GM12872 (cell line): ENCODE data around the gene TBC1D14.

Source experiments
- TF ChIP-seq, protein P1 (sequence below): IDR thresholded peaks from 3 replicates; pipeline ENCODE4 v1.5.1; 2011; ENCODE audit warnings: low read depth, mild to moderate bottlenecking, low read length, moderate library complexity; ENCODE audit not compliant: insufficient read depth

Gene TBC1D14

DNA sequence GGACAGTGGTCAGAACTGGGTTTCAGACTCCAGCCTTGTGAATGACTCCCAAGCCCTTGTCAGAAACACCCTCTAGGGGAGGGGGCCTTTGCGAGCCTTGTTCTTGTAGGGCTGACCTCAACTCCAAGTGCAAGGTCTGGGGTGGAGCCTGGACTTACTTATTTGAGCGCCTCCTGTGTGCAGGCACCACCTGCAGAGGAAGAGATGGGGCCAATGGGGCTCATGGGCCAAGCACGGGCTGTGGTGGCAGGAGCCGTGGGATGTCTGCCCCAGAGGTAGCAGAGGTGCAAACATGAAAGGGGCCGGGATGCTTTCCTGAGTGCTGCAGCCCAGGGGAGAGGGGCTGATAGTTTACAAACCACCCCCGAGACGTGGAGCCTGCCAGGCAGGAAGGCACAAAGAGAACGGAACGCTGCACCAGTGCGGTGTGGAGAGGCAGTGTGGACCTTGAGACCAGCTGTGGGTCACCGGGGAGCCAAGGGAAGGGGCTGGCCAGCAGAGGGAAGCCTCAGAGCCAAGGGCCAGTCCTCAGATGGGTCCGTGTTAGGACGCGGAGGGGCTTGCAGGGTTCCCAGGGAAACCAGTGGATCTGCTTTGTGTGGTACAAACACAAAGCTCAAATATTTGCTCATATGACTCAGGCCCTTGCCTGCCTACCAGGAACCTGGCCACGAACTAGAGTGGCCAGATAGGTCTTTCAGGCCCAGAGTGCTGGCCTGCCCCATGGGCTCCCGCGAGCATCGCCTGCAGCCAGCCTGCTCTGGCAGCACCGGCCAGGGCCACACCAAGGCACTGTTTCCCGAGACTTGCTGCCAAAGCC, 124.8 kb downstream of the TBC1D14 start:
- TF ChIP-seq, protein P1, sequence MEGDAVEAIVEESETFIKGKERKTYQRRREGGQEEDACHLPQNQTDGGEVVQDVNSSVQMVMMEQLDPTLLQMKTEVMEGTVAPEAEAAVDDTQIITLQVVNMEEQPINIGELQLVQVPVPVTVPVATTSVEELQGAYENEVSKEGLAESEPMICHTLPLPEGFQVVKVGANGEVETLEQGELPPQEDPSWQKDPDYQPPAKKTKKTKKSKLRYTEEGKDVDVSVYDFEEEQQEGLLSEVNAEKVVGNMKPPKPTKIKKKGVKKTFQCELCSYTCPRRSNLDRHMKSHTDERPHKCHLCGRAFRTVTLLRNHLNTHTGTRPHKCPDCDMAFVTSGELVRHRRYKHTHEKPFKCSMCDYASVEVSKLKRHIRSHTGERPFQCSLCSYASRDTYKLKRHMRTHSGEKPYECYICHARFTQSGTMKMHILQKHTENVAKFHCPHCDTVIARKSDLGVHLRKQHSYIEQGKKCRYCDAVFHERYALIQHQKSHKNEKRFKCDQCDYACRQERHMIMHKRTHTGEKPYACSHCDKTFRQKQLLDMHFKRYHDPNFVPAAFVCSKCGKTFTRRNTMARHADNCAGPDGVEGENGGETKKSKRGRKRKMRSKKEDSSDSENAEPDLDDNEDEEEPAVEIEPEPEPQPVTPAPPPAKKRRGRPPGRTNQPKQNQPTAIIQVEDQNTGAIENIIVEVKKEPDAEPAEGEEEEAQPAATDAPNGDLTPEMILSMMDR, result no peak

DNA sequence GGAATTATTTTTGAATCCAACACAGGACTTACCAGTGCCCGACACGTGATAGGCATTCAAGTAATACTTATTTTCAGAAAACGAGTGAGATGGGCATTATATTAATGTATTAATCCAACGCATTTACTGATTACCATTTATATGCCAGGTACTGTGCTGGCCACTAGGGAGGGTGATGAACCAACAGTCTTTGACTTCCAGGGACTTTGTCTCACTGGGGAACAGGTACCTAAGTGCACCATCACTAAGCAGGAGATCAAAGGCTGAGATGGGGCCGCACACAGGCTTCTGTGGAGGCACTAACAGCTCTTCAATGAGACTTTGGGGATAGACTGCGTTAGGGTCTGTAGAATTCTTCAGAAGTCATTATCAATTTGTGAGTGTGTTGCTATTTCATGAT, 127.8 kb downstream of the TBC1D14 start:
- TF ChIP-seq, protein P1, result peak; percentile 18; the same call in 1 of the 3 replicates

DNA sequence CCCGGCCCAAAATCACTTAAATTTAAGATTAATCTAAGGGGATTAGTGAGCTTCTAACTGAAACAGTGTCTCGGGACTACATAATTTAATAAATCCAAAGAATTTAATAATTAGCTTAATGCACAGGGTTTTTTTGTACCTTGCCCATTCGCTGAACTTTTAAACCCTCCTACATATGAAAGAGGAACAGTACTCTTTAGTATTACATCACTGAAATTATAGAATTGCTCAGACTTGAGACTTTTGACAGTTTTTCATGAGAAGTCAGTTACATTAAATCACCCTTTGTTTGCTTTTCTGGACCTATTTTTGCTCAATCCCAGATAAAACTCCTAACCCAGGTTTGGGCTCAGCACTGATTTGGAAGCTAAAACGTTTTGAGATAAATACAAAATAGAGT, 131.1 kb downstream of the TBC1D14 start:
- TF ChIP-seq, protein P1, result no peak

DNA sequence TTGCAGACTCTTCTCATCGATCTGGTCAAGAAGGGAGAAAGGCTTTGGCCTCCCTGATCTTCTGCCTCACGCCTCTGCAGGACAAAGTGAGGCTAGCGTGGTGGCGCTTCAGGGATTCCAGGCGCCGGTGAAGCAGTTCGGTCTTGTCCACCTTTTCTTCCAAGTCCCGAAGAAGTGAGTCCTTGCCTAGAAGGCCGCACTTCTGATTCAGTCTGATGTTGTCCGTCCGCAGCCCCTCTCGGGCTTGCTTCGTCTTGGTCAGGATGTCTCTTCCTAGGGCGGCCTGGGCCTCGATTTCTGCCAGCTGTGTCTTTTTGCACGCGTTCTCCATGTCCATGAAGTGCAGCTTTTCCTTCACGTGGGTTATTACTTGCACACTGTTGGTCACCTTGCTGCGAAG, 131.6 kb downstream of the TBC1D14 start:
- TF ChIP-seq, protein P1, result no peak

DNA sequence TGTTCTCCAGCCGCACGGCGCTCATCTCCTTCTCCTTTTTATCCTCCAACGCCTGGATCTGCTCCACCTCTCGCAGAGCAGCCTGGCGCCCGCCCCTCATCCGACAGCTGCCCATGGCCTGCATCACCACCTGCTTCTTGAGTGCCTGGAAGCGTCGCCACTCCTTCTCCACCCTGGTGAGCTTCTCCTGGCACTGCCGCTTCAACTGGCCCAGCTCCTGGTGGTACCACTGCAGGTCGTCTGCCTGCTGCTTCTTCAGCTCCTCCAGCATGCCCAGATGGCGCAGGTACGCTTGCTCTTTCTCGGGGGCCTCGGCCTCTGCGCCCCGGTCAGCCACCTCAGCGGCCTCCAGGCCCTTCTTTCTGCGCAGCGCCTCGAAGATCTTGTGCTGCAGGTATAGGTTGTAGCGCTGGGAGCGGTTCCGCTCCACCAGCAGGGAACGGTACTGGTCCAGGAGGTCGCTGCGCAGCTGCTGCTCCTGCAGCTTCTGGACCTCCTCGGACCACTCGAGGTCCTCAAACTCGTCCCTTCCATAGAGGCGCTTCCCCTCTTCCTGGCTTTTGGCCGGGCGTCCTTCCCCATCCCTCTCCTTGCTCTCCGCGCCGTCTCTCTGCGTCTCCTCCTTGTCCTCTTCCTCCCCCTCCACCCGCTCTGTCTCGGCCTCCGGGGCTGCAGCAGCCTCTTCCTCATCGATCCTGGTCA, 132.3 kb downstream of the TBC1D14 start:
- TF ChIP-seq, protein P1, result no peak

DNA sequence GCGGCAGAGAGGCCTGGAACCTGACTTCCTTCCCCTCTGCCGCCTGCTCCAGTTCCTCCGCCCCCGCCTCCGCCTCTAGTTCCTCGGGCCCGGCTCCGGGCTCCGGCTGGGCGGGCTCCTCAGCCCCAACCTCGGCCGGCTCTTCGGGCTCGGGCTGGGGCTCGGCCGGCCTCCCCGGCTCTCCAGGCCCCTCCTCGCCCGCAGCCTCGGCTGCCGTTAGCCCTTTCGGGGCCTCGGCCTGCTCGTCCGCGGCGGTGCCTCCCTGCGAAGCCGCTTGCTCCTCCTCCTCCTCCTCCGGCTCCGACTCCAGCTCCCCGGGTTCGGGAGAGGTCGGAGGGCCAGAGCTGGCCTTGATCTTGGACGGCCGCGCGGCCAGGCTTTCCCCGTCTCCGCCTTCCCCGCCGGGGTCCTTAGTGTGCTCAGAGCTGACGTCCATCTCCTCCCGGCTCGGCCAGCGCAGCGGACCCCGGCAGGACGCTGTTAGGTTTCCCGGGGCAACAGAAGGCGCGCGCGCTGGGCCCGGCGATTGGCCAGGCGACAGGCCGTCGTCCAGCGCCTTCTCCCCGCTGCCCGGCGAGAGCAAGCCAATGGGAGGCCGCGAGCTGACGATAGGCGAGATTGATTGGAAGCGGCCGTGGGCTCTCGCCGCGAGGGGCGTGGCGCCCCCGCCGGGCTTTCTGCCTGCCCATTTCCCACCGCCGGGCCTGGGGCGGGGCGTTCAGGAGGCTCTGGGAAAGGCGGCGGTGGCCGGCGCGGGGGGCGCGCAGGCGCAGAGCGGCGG, 133.1 kb downstream of the TBC1D14 start:
- TF ChIP-seq, protein P1, result peak; percentile 43; the same call in 1 of the 3 replicates
